ENCODE data around the gene PLCD1. TPM values are rescaled to one million over a fixed set of nuclear protein-coding genes. Genes with fewer than 3 reads are reported as not detected.

Gene PLCD1
- total RNA-seq, 1 experiment from 2014 or later = 7.9 TPM

- H3K4me3 Mint-ChIP-seq (ENCODE audit: unreplicated experiment) = no peak overlapping the region
- H3K9me3 Mint-ChIP-seq (ENCODE audit: unreplicated experiment) = no peaks in the 10 kb centered on the region
- Histone ChIP-seq H3K36me3 (ENCODE audit: control insufficient read depth, insufficient read depth, low read length) (no peaks in the 10 kb centered on the region), H3K4me3 (ENCODE audit: low read depth, low read length) (no peak overlapping the region), H3K4me1 (no peaks in the 10 kb centered on the region), H3K9me3 (no peaks in the 10 kb centered on the region), H3K27me3 (replicated peaks; ENCODE audit: control insufficient read depth, insufficient read depth, low read length) (no peaks in the 10 kb centered on the region)
- H3K36me3 Mint-ChIP-seq (ENCODE audit: insufficient read depth, unreplicated experiment) = no peaks in the 10 kb centered on the region
- CTCF ChIA-PET = no interaction called here
- DNase-seq = no peak
- BruUV-seq (replicated peaks) = no TSS peak
- intact Hi-C loops (cut with micrococcal nuclease; ENCODE audit: unreplicated experiment) = no loop called here
- peaks cover 8% of the 10 kb centered on the region for H3K27me3 Mint-ChIP-seq (ENCODE audit: insufficient read depth, unreplicated experiment)
- POLR2A ChIA-PET = no interaction called here
- H3K4me1 Mint-ChIP-seq (ENCODE audit: low read depth, unreplicated experiment) = no peaks in the 10 kb centered on the region
- H3K27ac Mint-ChIP-seq (ENCODE audit: unreplicated experiment) = no peak overlapping the region
- no peak for TF ChIP-seq CTCF (IDR thresholded peaks at IDR 0.05; ENCODE audit: insufficient read depth in 1 of 2, low read depth in 1 of 2, low read length in 1 of 2, severe bottlenecking in 1 of 2, unreplicated experiment in 1 of 2)
Observed at GRCh38 chr3:38051131-38051530, 21.7 kb upstream of the PLCD1 start.

- no peaks in the 10 kb centered on the region for H3K36me3 ChIP-seq (ENCODE audit: control insufficient read depth, insufficient read depth, low read length)
- no peak overlapping the region for H3K4me3 Mint-ChIP-seq (ENCODE audit: unreplicated experiment)
- intact Hi-C loops (cut with micrococcal nuclease; ENCODE audit: unreplicated experiment) = no loop called here
- no peak overlapping the region for H3K27ac Mint-ChIP-seq (ENCODE audit: unreplicated experiment)
- no peak for TF ChIP-seq CTCF (IDR thresholded peaks at IDR 0.05; ENCODE audit: insufficient read depth in 1 of 2, low read depth in 1 of 2, low read length in 1 of 2, severe bottlenecking in 1 of 2, unreplicated experiment in 1 of 2)
- DNase-seq = no peak
- ChIA-PET CTCF (no interaction called here), POLR2A (no interaction called here)
- no peaks in the 10 kb centered on the region for H3K36me3 Mint-ChIP-seq (ENCODE audit: insufficient read depth, unreplicated experiment)
- H3K4me1 ChIP-seq = no peaks in the 10 kb centered on the region
- no peaks in the 10 kb centered on the region for H3K4me1 Mint-ChIP-seq (ENCODE audit: low read depth, unreplicated experiment)
- H3K27me3 ChIP-seq (replicated peaks; ENCODE audit: control insufficient read depth, insufficient read depth, low read length) = no peaks in the 10 kb centered on the region
- H3K9me3 ChIP-seq = no peaks in the 10 kb centered on the region
- no TSS peak for BruUV-seq (replicated peaks)
- peaks cover 8% of the 10 kb centered on the region for H3K27me3 Mint-ChIP-seq (ENCODE audit: insufficient read depth, unreplicated experiment)
- H3K4me3 ChIP-seq (ENCODE audit: low read depth, low read length) = no peak overlapping the region
- H3K9me3 Mint-ChIP-seq (ENCODE audit: unreplicated experiment) = no peaks in the 10 kb centered on the region
Observed at GRCh38 chr3:38049358-38050126, 20.1 kb upstream of the PLCD1 start.

GRCh38 chr3:38047896-38048295 lies 18.5 kb upstream of the PLCD1 start:
- Histone ChIP-seq H3K9me3 (no peaks in the 10 kb centered on the region), H3K27me3 (replicated peaks; ENCODE audit: control insufficient read depth, insufficient read depth, low read length) (no peaks in the 10 kb centered on the region), H3K36me3 (ENCODE audit: control insufficient read depth, insufficient read depth, low read length) (no peaks in the 10 kb centered on the region), H3K4me1 (no peaks in the 10 kb centered on the region), H3K4me3 (ENCODE audit: low read depth, low read length) (no peak overlapping the region)
- H3K27me3 Mint-ChIP-seq (ENCODE audit: insufficient read depth, unreplicated experiment) = peaks cover 8% of the 10 kb centered on the region
- no TSS peak for BruUV-seq (replicated peaks)
- no peak overlapping the region for H3K4me3 Mint-ChIP-seq (ENCODE audit: unreplicated experiment)
- DNase-seq = no peak
- no peaks in the 10 kb centered on the region for H3K9me3 Mint-ChIP-seq (ENCODE audit: unreplicated experiment)
- H3K27ac Mint-ChIP-seq (ENCODE audit: unreplicated experiment) = no peak overlapping the region
- CTCF ChIA-PET = no interaction called here
- no peaks in the 10 kb centered on the region for H3K4me1 Mint-ChIP-seq (ENCODE audit: low read depth, unreplicated experiment)
- POLR2A ChIA-PET = no interaction called here
- intact Hi-C loops (cut with micrococcal nuclease; ENCODE audit: unreplicated experiment) = no loop called here
- H3K36me3 Mint-ChIP-seq (ENCODE audit: insufficient read depth, unreplicated experiment) = no peaks in the 10 kb centered on the region
- no peak for TF ChIP-seq CTCF (IDR thresholded peaks at IDR 0.05; ENCODE audit: insufficient read depth in 1 of 2, low read depth in 1 of 2, low read length in 1 of 2, severe bottlenecking in 1 of 2, unreplicated experiment in 1 of 2)
